ENCODE data around the gene DOP1A. TPM values are rescaled to one million over a fixed set of nuclear protein-coding genes. Genes with fewer than 3 reads are reported as not detected.
"Not testable (repeated sequence)": the region's sequence is repeated elsewhere in the genome, so short reads cannot be mapped to it uniquely, and the experiment has no call there.

DOP1A gene
- total RNA-seq, 4 donors from 2014 or later: 25.8 to 52.9 (median 40.6) TPM

- in situ Hi-C loops (cut with MboI; ENCODE audit: low pct_ligation_motif_present in 1 of 4, low pct_unique_long_range_greater_than_20kb in 1 of 4, low sequenced_read_pairs in 3 of 4) (loop anchor here in 1 of 4 donors (25.0 kb wide), 1 partner anchor 953 kb away; the partner anchor contains the start of gene IBTK), intact Hi-C loops (cut with DNase I; ENCODE audit: low total_unique reads) (loop anchor here (10.0 kb wide), 1 partner anchor 126 kb away; the partner anchor contains the start of genes DOP1A and UBE3D)
- H3K4me3 ChIP-seq: no peak overlapping the region
- H3K9me3 ChIP-seq: no peaks in the 10 kb centered on the region
- H3K36me3 ChIP-seq: peaks cover 0 to 21% (median 0%) of the 10 kb centered on the region in 4 donors
- 79 to 94% methylated on average over 4 to 6 of the region's 6 CpGs for WGBS, 2 donors (ENCODE audit: low coverage in 1 of 2)
- peaks cover 5 to 28% (median 12%) of the 10 kb centered on the region in 4 donors for H3K4me1 ChIP-seq
- no peak for TF ChIP-seq EP300 (IDR thresholded peaks at IDR 0.05; ENCODE audit: low read depth)
- TF ChIP-seq CTCF (IDR thresholded peaks at IDR 0.05): no peak
- TF ChIP-seq POLR2A (IDR thresholded peaks at IDR 0.05): no peak
- no peak for TF ChIP-seq POLR2AphosphoS5 (IDR thresholded peaks at IDR 0.05)
- no peak for DNase-seq
- no peak overlapping the region for H3K27ac ChIP-seq
- no peaks in the 10 kb centered on the region for H3K27me3 ChIP-seq
Measured at GRCh38 chr6:83190626-83191025, 123.2 kb downstream of the DOP1A start.

- intact Hi-C loops (cut with DNase I; ENCODE audit: low total_unique reads) (loop anchor here (10.0 kb wide), 1 partner anchor 127 kb away; the partner anchor contains the start of genes DOP1A and UBE3D), in situ Hi-C loops (cut with MboI; ENCODE audit: low pct_ligation_motif_present in 1 of 4, low pct_unique_long_range_greater_than_20kb in 1 of 4, low sequenced_read_pairs in 3 of 4) (loop anchor here in 1 of 4 donors (25.0 kb wide), 1 partner anchor 955 kb away; the partner anchor contains the start of gene IBTK)
- WGBS, 2 donors (ENCODE audit: low coverage in 1 of 2): 91 to 97% methylated on average over 17 to 18 of the region's 18 CpGs
- DNase-seq, H3K27ac ChIP-seq, H3K9me3 ChIP-seq, H3K27me3 ChIP-seq: not testable (repeated sequence)
- Histone ChIP-seq H3K4me3 (peak overlapping the region in 3 of 4 donors; percentile 79 to 97 (median 92)), H3K4me1 (peaks cover 5 to 28% (median 12%) of the 10 kb centered on the region in 4 donors), H3K36me3 (peaks cover 0 to 15% (median 0%) of the 10 kb centered on the region in 4 donors)
Measured at GRCh38 chr6:83191974-83192373, 124.5 kb downstream of the DOP1A start.

GRCh38 chr6:83192456-83192855 is 125.0 kb downstream of the DOP1A start:
- peaks cover 5 to 28% (median 12%) of the 10 kb centered on the region in 4 donors for H3K4me1 ChIP-seq
- TF ChIP-seq POLR2AphosphoS5 (IDR thresholded peaks at IDR 0.05) (no peak), CTCF (IDR thresholded peaks at IDR 0.05) (no peak), EP300 (IDR thresholded peaks at IDR 0.05; ENCODE audit: low read depth) (no peak), POLR2A (IDR thresholded peaks at IDR 0.05) (no peak)
- no peak for DNase-seq
- intact Hi-C loops (cut with DNase I; ENCODE audit: low total_unique reads) (loop anchor here (10.0 kb wide), 1 partner anchor 128 kb away; the partner anchor contains the start of genes DOP1A and UBE3D), in situ Hi-C loops (cut with MboI; ENCODE audit: low pct_ligation_motif_present in 1 of 4, low pct_unique_long_range_greater_than_20kb in 1 of 4, low sequenced_read_pairs in 3 of 4) (loop anchor here in 1 of 4 donors (25.0 kb wide), 1 partner anchor 955 kb away; the partner anchor contains the start of gene IBTK)
- WGBS, 2 donors (ENCODE audit: low coverage in 1 of 2): 0 to 1% methylated on average over 3 to 4 of the region's 4 CpGs
- H3K27ac ChIP-seq: peak overlapping the region; percentile 85 to 87 (median 86)
- H3K27me3 ChIP-seq: no peaks in the 10 kb centered on the region
- H3K4me3 ChIP-seq: peak overlapping the region; percentile 79 to 97 (median 90)
- no peaks in the 10 kb centered on the region for H3K9me3 ChIP-seq
- peaks cover 0 to 10% (median 0%) of the 10 kb centered on the region in 4 donors for H3K36me3 ChIP-seq

- H3K27ac ChIP-seq: peak within 1 kb of the TSS; percentile 85 to 87 (median 86)
- peaks cover 5 to 28% (median 12%) of the 10 kb centered on the region in 4 donors for H3K4me1 ChIP-seq
- peak; percentile 94 for DNase-seq
- in situ Hi-C loops (cut with MboI; ENCODE audit: low pct_ligation_motif_present in 1 of 4, low pct_unique_long_range_greater_than_20kb in 1 of 4, low sequenced_read_pairs in 3 of 4): loop anchor here in 1 of 4 donors (25.0 kb wide), 1 partner anchor 956 kb away; the partner anchor contains the start of gene IBTK
- H3K27me3 ChIP-seq: no peaks in the 10 kb centered on the region
- peaks cover 0 to 3% (median 0%) of the 10 kb centered on the region in 4 donors for H3K36me3 ChIP-seq
- H3K9me3 ChIP-seq: no peaks in the 10 kb centered on the region
- TF ChIP-seq POLR2A (IDR thresholded peaks at IDR 0.05): peak; percentile 88
- TF ChIP-seq POLR2AphosphoS5 (IDR thresholded peaks at IDR 0.05): peak; percentile 91 to 97 (median 93)
- TF ChIP-seq EP300 (IDR thresholded peaks at IDR 0.05; ENCODE audit: low read depth): no peak
- TF ChIP-seq CTCF (IDR thresholded peaks at IDR 0.05): no peak
- intact Hi-C loops (cut with DNase I; ENCODE audit: low total_unique reads): loop anchor here (10.0 kb wide), 1 partner anchor 128 kb away; the partner anchor contains the start of genes DOP1A and UBE3D
- WGBS, 2 donors (ENCODE audit: low coverage in 1 of 2): 1% methylated on average over 78 of the region's 88 CpGs; no CpG with 5 or more reads in 1 of the 2 donors
- peak within 1 kb of the TSS; percentile 79 to 97 (median 90) for H3K4me3 ChIP-seq
Measured at GRCh38 chr6:83192871-83193746, 125.6 kb downstream of the DOP1A start, which contains the start of the genes PGM3 and RWDD2A. Gene PGM3, minus strand, starts transcription at chr6:83193265. Its CDS starts 2,253 bp downstream, at chr6:83191012. Gene RWDD2A, plus strand, starts transcription at chr6:83193357. Its CDS starts 1,095 bp downstream, at chr6:83194452.
